CD14-positive monocyte (primary cell): ENCODE results near the gene PFN3. TPM values are rescaled to one million over a fixed set of nuclear protein-coding genes. Genes with fewer than 3 reads are reported as not detected.

ENCODE experiments used
- DNase-seq, 3 donors: peaks; one replicate each; pipeline ENCODE4 v3.0.0-alpha.2; 2011 to 2022
- H2AFZ ChIP-seq: 2 replicates; pipeline ENCODE4 v1.6.0; 2012; ENCODE audit warnings: mild to moderate bottlenecking, low read depth, low read length, inconsistent platforms; ENCODE audit not compliant: insufficient read depth, poor library complexity, severe bottlenecking
- H3K27ac ChIP-seq, 2 donors: 1 replicate in 1 of 2; 2 replicates in 1 of 2; pipeline ENCODE4 v1.5.1; 2012 to 2013; ENCODE audit warnings: low read length in 2 of 2, control low read depth in 1 of 2, inconsistent platforms in 1 of 2, low read depth in 1 of 2, mild to moderate bottlenecking in 1 of 2
- H3K27me3 ChIP-seq, 2 donors: one replicate each; pipeline versions ENCODE4 v1.6.0 to v1.6.1; 2011 to 2013; ENCODE audit warnings: low read length in 2 of 2; ENCODE audit not compliant: control insufficient read depth in 2 of 2, insufficient read depth in 2 of 2
- H3K36me3 ChIP-seq, 2 donors: replicated peaks in 1 of 2; 1 replicate in 1 of 2; 2 replicates in 1 of 2; pipeline versions ENCODE4 v1.5.1 to v1.6.1; 2012 to 2013; ENCODE audit warnings: low read length in 2 of 2, control low read depth in 1 of 2, inconsistent platforms in 1 of 2, mild to moderate bottlenecking in 1 of 2; ENCODE audit not compliant: insufficient read depth in 2 of 2, control insufficient read depth in 1 of 2
- H3K4me1 ChIP-seq, 2 donors: 1 replicate in 1 of 2; 2 replicates in 1 of 2; pipeline versions ENCODE4 v1.5.1 to v1.6.1; 2012 to 2013; ENCODE audit warnings: low read length in 2 of 2, control low read depth in 1 of 2, inconsistent platforms in 1 of 2, mild to moderate bottlenecking in 1 of 2, moderate library complexity in 1 of 2; ENCODE audit not compliant: insufficient read depth in 2 of 2, control insufficient read depth in 1 of 2
- H3K4me2 ChIP-seq: replicated peaks from 2 replicates; pipeline ENCODE3; 2012; ENCODE audit warnings: low read length, moderate library complexity, mild to moderate bottlenecking; ENCODE audit not compliant: poor library complexity, severe bottlenecking; ENCODE audit errors: extremely low read depth
- H3K4me3 ChIP-seq, 3 experiments: fragments of 200-600 bp in 1 of 3; sonication (generic) in 1 of 3; replicated peaks in 1 of 3; 1 replicate in 2 of 3; 2 replicates in 1 of 3; pipeline ENCODE4 v1.5.1; 2011 to 2013; ENCODE audit warnings: low read length in 3 of 3, mild to moderate bottlenecking in 3 of 3, control low read depth in 2 of 3, low read depth in 2 of 3, inconsistent platforms in 1 of 3, moderate library complexity in 1 of 3
- H3K79me2 ChIP-seq: 2 replicates; pipeline ENCODE4 v1.6.0; 2012; ENCODE audit warnings: mild to moderate bottlenecking, control low read depth, inconsistent platforms, low read length, moderate library complexity; ENCODE audit not compliant: insufficient read depth
- H3K9ac ChIP-seq: 2 replicates; pipeline ENCODE4 v1.6.0; 2017; ENCODE audit warnings: low read length, mild to moderate bottlenecking; ENCODE audit not compliant: insufficient read depth, poor library complexity, severe bottlenecking
- H3K9me3 ChIP-seq, 2 donors: replicated peaks in 1 of 2; 1 replicate in 1 of 2; 2 replicates in 1 of 2; pipeline versions ENCODE4 v1.5.1 to v1.6.1; 2012 to 2013; ENCODE audit warnings: low read length in 2 of 2, control low read depth in 1 of 2; ENCODE audit not compliant: control insufficient read depth in 1 of 2, insufficient read depth in 1 of 2
- H4K20me1 ChIP-seq: 2 replicates; pipeline ENCODE4 v1.6.0; 2012; ENCODE audit warnings: mild to moderate bottlenecking, low read length, control low read depth, moderate library complexity; ENCODE audit not compliant: insufficient read depth
- H3K27ac Mint-ChIP-seq, 7 donors: one replicate each; pipeline ENCODE4 v1.8.0; 2020; ENCODE audit warnings: mild to moderate bottlenecking in 7 of 7, mixed read lengths in 7 of 7, moderate library complexity in 6 of 7, inconsistent platforms in 2 of 7
- H3K27me3 Mint-ChIP-seq, 3 donors: one replicate each; pipeline ENCODE4 v1.8.0; 2021 to 2022; ENCODE audit warnings: low read depth in 3 of 3, mild to moderate bottlenecking in 3 of 3, mixed read lengths in 3 of 3, moderate library complexity in 3 of 3, inconsistent platforms in 1 of 3
- H3K36me3 Mint-ChIP-seq, 2 donors: one replicate each; pipeline ENCODE4 v1.8.0; 2020; ENCODE audit warnings: mixed read lengths in 2 of 2, inconsistent platforms in 1 of 2, mild to moderate bottlenecking in 1 of 2
- H3K4me1 Mint-ChIP-seq: one replicate; pipeline ENCODE4 v1.8.0; 2020; ENCODE audit warnings: mild to moderate bottlenecking, mixed read lengths
- H3K4me3 Mint-ChIP-seq, 2 donors: one replicate each; pipeline ENCODE4 v1.8.0; 2020; ENCODE audit warnings: mild to moderate bottlenecking in 2 of 2, mixed read lengths in 2 of 2, moderate library complexity in 1 of 2
- H3K9me3 Mint-ChIP-seq, 7 donors: one replicate each; pipeline ENCODE4 v1.8.0; 2020 to 2022; ENCODE audit warnings: mixed read lengths in 7 of 7, mild to moderate bottlenecking in 6 of 7, moderate library complexity in 6 of 7, inconsistent platforms in 2 of 7
- CTCF ChIP-seq: fragments of 200-600 bp; IDR thresholded peaks from one replicate; pipeline ENCODE4 v1.8.0; 2022; ENCODE audit warnings: antibody characterized with exemption, mild to moderate bottlenecking
- WGBS: methylation state at CpG from one replicate; pipeline ENCODE4 v1.1.5; 2013; ENCODE audit warnings: missing lambda C conversion rate; ENCODE audit not compliant: insufficient coverage; 5-methylcytosine and 5-hydroxymethylcytosine counted together
- intact Hi-C, 2 donors: fragments of 100-400 bp; cut with micrococcal nuclease; formaldehyde crosslinking; loops; one replicate each; pipeline versions ENCODE4 v1.15.0 to v1.15.1; 2023
- polyA plus RNA-seq, 3 donors: library from polyadenylated mRNA; depleted of rRNA in 1 of 3; unstranded in 2 of 3; stranded (reverse) in 1 of 3; fragments of 300-500 nt in 2 of 3; fragments of >200 nt in 1 of 3; fragmentation: Illumina TruSeq in 2 of 3; gene quantifications; 1 replicate in 2 of 3; 2 replicates in 1 of 3; pipeline ENCODE4 v1.2.3, GENCODE V29; 2012 to 2021

Gene PFN3
- polyA plus RNA-seq, 3 donors: not detected

- H3K36me3 Mint-ChIP-seq: peaks cover 64 to 71% of the 10 kb centered on the region in 2 donors
- WGBS: 87% methylated on average over 18 of the region's 26 CpGs
Measured at GRCh38 chr5:177440990-177441780, 40.7 kb upstream of the PFN3 start.

More at GRCh38 chr5:177440990-177441780, 40.7 kb upstream of the PFN3 start:
- Mint-ChIP-seq H3K4me1 (peaks cover 32% of the 10 kb centered on the region), H3K4me3 (no peak overlapping the region), H3K27me3 (peaks cover 7 to 9% (median 9%) of the 10 kb centered on the region in 3 donors), H3K27ac (peak overlapping the region in 1 of 7 donors; percentile 12), H3K9me3 (peaks cover 0 to 3% (median 0%) of the 10 kb centered on the region in 7 donors)
- no peak overlapping the region for H3K27ac ChIP-seq
- no peak overlapping the region for H3K4me3 ChIP-seq
- peaks cover 4% of the 10 kb centered on the region for H3K79me2 ChIP-seq
- peaks cover 100% of the 10 kb centered on the region for H4K20me1 ChIP-seq
- no peak overlapping the region for H3K9ac ChIP-seq
- no peak for TF ChIP-seq CTCF
- peaks cover 19 to 30% of the 10 kb centered on the region in 2 donors for H3K4me1 ChIP-seq
- DNase-seq: no peak
- H2AFZ ChIP-seq: no peak overlapping the region
- H3K27me3 ChIP-seq: no peaks in the 10 kb centered on the region
- H3K36me3 ChIP-seq: peaks cover 66 to 76% of the 10 kb centered on the region in 2 donors
- no peaks in the 10 kb centered on the region for H3K9me3 ChIP-seq
- intact Hi-C loops: no loop called here
- H3K4me2 ChIP-seq: no peak overlapping the region
